ENCODE data around the gene VKORC1L1.

The VKORC1L1 gene

GRCh38 chr7:65910237-65910636 lies 37.4 kb downstream of the VKORC1L1 start:
- no peak for TF ChIP-seq EZH2phosphoT487 (IDR thresholded peaks at IDR 0.05; ENCODE audit: low read depth)
- TF ChIP-seq, protein P1, sequence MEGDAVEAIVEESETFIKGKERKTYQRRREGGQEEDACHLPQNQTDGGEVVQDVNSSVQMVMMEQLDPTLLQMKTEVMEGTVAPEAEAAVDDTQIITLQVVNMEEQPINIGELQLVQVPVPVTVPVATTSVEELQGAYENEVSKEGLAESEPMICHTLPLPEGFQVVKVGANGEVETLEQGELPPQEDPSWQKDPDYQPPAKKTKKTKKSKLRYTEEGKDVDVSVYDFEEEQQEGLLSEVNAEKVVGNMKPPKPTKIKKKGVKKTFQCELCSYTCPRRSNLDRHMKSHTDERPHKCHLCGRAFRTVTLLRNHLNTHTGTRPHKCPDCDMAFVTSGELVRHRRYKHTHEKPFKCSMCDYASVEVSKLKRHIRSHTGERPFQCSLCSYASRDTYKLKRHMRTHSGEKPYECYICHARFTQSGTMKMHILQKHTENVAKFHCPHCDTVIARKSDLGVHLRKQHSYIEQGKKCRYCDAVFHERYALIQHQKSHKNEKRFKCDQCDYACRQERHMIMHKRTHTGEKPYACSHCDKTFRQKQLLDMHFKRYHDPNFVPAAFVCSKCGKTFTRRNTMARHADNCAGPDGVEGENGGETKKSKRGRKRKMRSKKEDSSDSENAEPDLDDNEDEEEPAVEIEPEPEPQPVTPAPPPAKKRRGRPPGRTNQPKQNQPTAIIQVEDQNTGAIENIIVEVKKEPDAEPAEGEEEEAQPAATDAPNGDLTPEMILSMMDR (IDR thresholded peaks at IDR 0.05; ENCODE audit: low read depth, low read length), result no peak
- Histone ChIP-seq H2AFZ (ENCODE audit: low read depth, low read length) (no peak overlapping the region), H3K9me3 (ENCODE audit: insufficient read depth, low read length) (no peaks in the 10 kb centered on the region), H3K27ac (ENCODE audit: low read length) (no peak overlapping the region), H3K79me2 (ENCODE audit: low read length) (peaks cover 40% of the 10 kb centered on the region), H3K27me3 (ENCODE audit: low read depth, low read length) (no peaks in the 10 kb centered on the region), H3K9ac (ENCODE audit: low read length) (no peak overlapping the region), H3K4me1 (ENCODE audit: low read length) (no peaks in the 10 kb centered on the region), H4K20me1 (ENCODE audit: insufficient read depth, low read length) (peaks cover 12% of the 10 kb centered on the region; the same call in 1 of the 2 replicates), H3K4me2 (ENCODE audit: low read length) (no peak overlapping the region), H3K36me3 (replicated peaks; ENCODE audit: low read depth, low read length) (peaks cover 4% of the 10 kb centered on the region), H3K4me3 (ENCODE audit: low read length) (no peak overlapping the region)

- TF ChIP-seq EZH2phosphoT487 (IDR thresholded peaks at IDR 0.05; ENCODE audit: low read depth), result no peak
- TF ChIP-seq, protein P1 (IDR thresholded peaks at IDR 0.05; ENCODE audit: low read depth, low read length), result no peak
- Histone ChIP-seq H3K79me2 (ENCODE audit: low read length) (peaks cover 40% of the 10 kb centered on the region), H3K9ac (ENCODE audit: low read length) (no peak overlapping the region), H3K9me3 (ENCODE audit: insufficient read depth, low read length) (no peaks in the 10 kb centered on the region), H3K27ac (ENCODE audit: low read length) (no peak overlapping the region), H2AFZ (ENCODE audit: low read depth, low read length) (no peak overlapping the region), H3K27me3 (ENCODE audit: low read depth, low read length) (no peaks in the 10 kb centered on the region), H3K4me1 (ENCODE audit: low read length) (peaks cover 16% of the 10 kb centered on the region), H3K36me3 (replicated peaks; ENCODE audit: low read depth, low read length) (no peaks in the 10 kb centered on the region), H3K4me3 (ENCODE audit: low read length) (no peak overlapping the region), H4K20me1 (ENCODE audit: insufficient read depth, low read length) (peaks cover 23% of the 10 kb centered on the region), H3K4me2 (ENCODE audit: low read length) (no peak overlapping the region)
These were observed 39.4 kb downstream of the VKORC1L1 start for GRCh38 chr7:65912237-65912636.

DNA sequence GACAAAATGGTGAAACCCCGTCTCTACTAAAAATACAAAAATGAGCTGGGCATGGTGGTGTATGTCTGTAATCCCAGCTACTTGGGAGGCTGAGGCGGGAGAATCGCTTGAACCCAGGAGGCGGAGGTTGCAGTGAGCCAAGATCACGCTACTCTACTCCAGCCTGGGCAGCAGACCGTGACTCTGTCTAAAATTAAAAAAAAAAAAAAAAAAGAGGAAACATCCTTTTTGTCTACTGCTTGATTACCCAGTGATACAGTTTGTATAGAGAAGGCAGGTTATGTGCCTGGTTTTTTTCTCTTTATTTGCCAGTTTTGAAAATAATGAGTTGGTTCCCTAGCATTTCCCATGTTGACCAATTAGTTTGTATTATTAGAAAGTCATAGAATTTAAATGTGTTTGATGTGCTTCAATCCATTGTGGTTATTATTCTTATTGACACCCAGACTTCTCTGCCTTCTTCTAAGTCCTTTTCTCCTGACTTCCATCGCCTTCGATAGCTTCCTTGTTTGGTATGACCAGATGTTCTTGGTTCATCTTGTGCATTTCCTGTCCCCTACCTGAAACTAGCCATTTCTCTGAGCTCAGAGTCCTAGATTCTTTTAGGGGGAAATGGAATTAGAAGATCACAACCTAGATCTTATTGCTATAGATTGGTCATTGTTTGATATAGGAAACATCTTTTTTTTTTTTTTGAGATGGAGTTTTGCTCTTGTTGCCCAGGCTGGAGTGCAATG lies 43.2 kb downstream of the VKORC1L1 start:
- peaks cover 50% of the 10 kb centered on the region for H3K79me2 ChIP-seq (ENCODE audit: low read length)
- H3K4me3 ChIP-seq (ENCODE audit: low read length), result no peak overlapping the region
- no peak overlapping the region for H2AFZ ChIP-seq (ENCODE audit: low read depth, low read length)
- H3K4me2 ChIP-seq (ENCODE audit: low read length), result no peak overlapping the region
- peaks cover 16% of the 10 kb centered on the region for H3K4me1 ChIP-seq (ENCODE audit: low read length)
- no peaks in the 10 kb centered on the region for H3K9me3 ChIP-seq (ENCODE audit: insufficient read depth, low read length)
- H3K36me3 ChIP-seq (replicated peaks; ENCODE audit: low read depth, low read length), result peaks cover 7% of the 10 kb centered on the region
- no peak overlapping the region for H3K9ac ChIP-seq (ENCODE audit: low read length)
- peaks cover 29% of the 10 kb centered on the region for H4K20me1 ChIP-seq (ENCODE audit: insufficient read depth, low read length)
- no peak overlapping the region for H3K27ac ChIP-seq (ENCODE audit: low read length)
- H3K27me3 ChIP-seq (ENCODE audit: low read depth, low read length), result no peaks in the 10 kb centered on the region
- TF ChIP-seq EZH2phosphoT487 (IDR thresholded peaks at IDR 0.05; ENCODE audit: low read depth), result no peak
- TF ChIP-seq, protein P1 (IDR thresholded peaks at IDR 0.05; ENCODE audit: low read depth, low read length), result no peak

DNA sequence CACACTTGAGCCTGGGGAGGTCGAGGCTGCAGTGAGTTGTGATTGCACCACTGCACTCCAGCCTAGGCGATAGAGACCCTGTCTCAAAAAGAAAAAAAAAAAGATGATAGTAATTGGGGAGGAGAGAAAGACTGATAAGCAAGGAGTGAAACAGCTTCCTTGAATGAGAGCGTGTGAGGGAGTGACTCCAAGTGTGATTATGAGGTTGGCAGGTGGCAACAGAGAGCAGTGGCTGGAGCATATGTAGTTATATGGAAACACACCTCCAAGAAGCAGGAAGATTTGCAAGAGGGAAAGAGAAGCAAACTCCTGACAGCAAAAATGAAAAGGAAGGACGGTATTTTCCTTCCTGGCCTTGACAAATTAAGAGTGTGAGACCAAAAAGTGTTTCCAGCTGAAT lies 50.4 kb downstream of the VKORC1L1 start:
- H3K27me3 ChIP-seq (ENCODE audit: low read depth, low read length), result no peaks in the 10 kb centered on the region
- no peak overlapping the region for H3K27ac ChIP-seq (ENCODE audit: low read length)
- H3K36me3 ChIP-seq (replicated peaks; ENCODE audit: low read depth, low read length), result no peaks in the 10 kb centered on the region
- H3K9me3 ChIP-seq (ENCODE audit: insufficient read depth, low read length), result no peaks in the 10 kb centered on the region
- H3K4me1 ChIP-seq (ENCODE audit: low read length), result no peaks in the 10 kb centered on the region
- H3K4me2 ChIP-seq (ENCODE audit: low read length), result no peak overlapping the region
- no peak overlapping the region for H3K4me3 ChIP-seq (ENCODE audit: low read length)
- no peak overlapping the region for H3K9ac ChIP-seq (ENCODE audit: low read length)
- peaks cover 59% of the 10 kb centered on the region for H3K79me2 ChIP-seq (ENCODE audit: low read length)
- H2AFZ ChIP-seq (ENCODE audit: low read depth, low read length), result no peak overlapping the region
- TF ChIP-seq EZH2phosphoT487 (IDR thresholded peaks at IDR 0.05; ENCODE audit: low read depth), result no peak
- TF ChIP-seq, protein P1 (IDR thresholded peaks at IDR 0.05; ENCODE audit: low read depth, low read length), result no peak
- peaks cover 32% of the 10 kb centered on the region for H4K20me1 ChIP-seq (ENCODE audit: insufficient read depth, low read length)

All from OCI-LY3 (cell line).